K562 (cell line): ENCODE data around the gene USP31. TPM values are rescaled to one million over a fixed set of nuclear protein-coding genes. Genes with fewer than 3 reads are reported as not detected.

ENCODE experiments used
- ATAC-seq: fragments of 200-7000 bp; cut with Tn5 transposase; 3 replicates; pipeline ENCODE4 v1.9.1; 2020; ENCODE audit warnings: moderate library complexity
- BruUV-seq: library from RNA; stranded (reverse); fragments of 400-500 nt; replicated peaks from 2 replicates; lab custom pipeline; 2021; lab: Mats Ljungman, UMichigan
- CTCF ChIA-PET: fragments of 300-600 bp; formaldehyde crosslinking; extraction: SDS; loops from one replicate; lab custom pipeline; 2021; ENCODE audit warnings: low intra/inter-chr PET ratio; lab: Yijun Ruan, JAX
- POLR2A ChIA-PET: fragments of 300-600, 350-650 bp; sonication (Branson Sonifier 250); formaldehyde crosslinking; extraction: SDS; loops from one replicate; lab custom pipeline; 2021; ENCODE audit warnings: antibody characterized with exemption, inconsistent platforms; lab: Yijun Ruan, JAX
- DNase-seq, 4 experiments: peaks; one replicate each; pipeline versions ENCODE4 v3.0.0 to v3.0.0-alpha.2; 2011 to 2018; ENCODE audit warnings: low spot score in 3 of 4, mixed read lengths in 3 of 4; ENCODE audit errors: extremely low read depth in 1 of 4
- FAIRE-seq: peaks from 2 replicates; lab custom pipeline; 2011; peaks lifted over from hg19 to GRCh38; lab: Jason Lieb, UNC
- H2AFZ ChIP-seq: 2 replicates; pipeline ENCODE4 v1.6.0; 2011; ENCODE audit warnings: low read depth, low read length, control low read depth, inconsistent platforms
- H3K27ac ChIP-seq: fragments of 200-600 bp; 3 replicates; pipeline ENCODE4 v1.8.0; 2011; ENCODE audit warnings: low read depth, mild to moderate bottlenecking, control low read depth, inconsistent platforms, low read length, moderate library complexity, mixed read lengths; ENCODE audit errors: extremely low read depth
- H3K27me3 ChIP-seq, 2 experiments: fragments of 300-600 bp in 1 of 2; 2 replicates in 1 of 2; 3 replicates in 1 of 2; pipeline versions ENCODE4 v1.6.0 to v1.8.0; 2011; ENCODE audit warnings: inconsistent platforms in 2 of 2, low read length in 2 of 2, mild to moderate bottlenecking in 1 of 2, mixed read lengths in 1 of 2, moderate library complexity in 1 of 2; ENCODE audit not compliant: control insufficient read depth in 2 of 2, insufficient read depth in 2 of 2
- H3K36me3 ChIP-seq: fragments of 300-600 bp; 3 replicates; pipeline ENCODE4 v1.8.0; 2011; ENCODE audit warnings: mild to moderate bottlenecking, low read length, inconsistent platforms; ENCODE audit not compliant: control insufficient read depth, insufficient read depth
- H3K4me1 ChIP-seq, 2 experiments: fragments of 200-600 bp in 1 of 2; replicated peaks in 1 of 2; 2 replicates in 1 of 2; 3 replicates in 1 of 2; pipeline versions ENCODE4 v1.5.1 to v1.8.0; 2011; ENCODE audit warnings: inconsistent platforms in 2 of 2, low read length in 2 of 2, mild to moderate bottlenecking in 1 of 2, mixed read lengths in 1 of 2, moderate library complexity in 1 of 2; ENCODE audit not compliant: control insufficient read depth in 2 of 2, insufficient read depth in 2 of 2
- H3K4me2 ChIP-seq: 2 replicates; pipeline ENCODE4 v1.6.1; 2011; ENCODE audit warnings: low read length, control low read depth, inconsistent platforms, mixed read lengths; ENCODE audit not compliant: insufficient read depth
- H3K4me3 ChIP-seq: fragments of 200-600 bp; sonication (generic), shearing (Covaris generic); 2 replicates; pipeline ENCODE4 v1.5.1; 2016; ENCODE audit warnings: control low read depth, inconsistent platforms
- H3K79me2 ChIP-seq: fragments of 200-600 bp; 3 replicates; pipeline ENCODE4 v1.8.0; 2011; ENCODE audit warnings: low read length, inconsistent platforms; ENCODE audit not compliant: control insufficient read depth, insufficient read depth
- H3K9ac ChIP-seq, 2 experiments: 2 replicates each; pipeline versions ENCODE4 v1.6.0 to v1.6.1; 2011; ENCODE audit warnings: low read depth in 2 of 2, low read length in 2 of 2, control low read depth in 1 of 2, inconsistent platforms in 1 of 2, mild to moderate bottlenecking in 1 of 2, mixed read lengths in 1 of 2; ENCODE audit not compliant: insufficient read depth in 1 of 2
- H3K9me1 ChIP-seq: one replicate; pipeline ENCODE4 v1.6.0; 2011; ENCODE audit warnings: inconsistent platforms, mild to moderate bottlenecking, low read length, moderate library complexity; ENCODE audit not compliant: control insufficient read depth, insufficient read depth
- H3K9me3 ChIP-seq: replicated peaks from 2 replicates; pipeline ENCODE4 v1.5.1; 2011; ENCODE audit warnings: low read depth, low read length, inconsistent platforms; ENCODE audit not compliant: control insufficient read depth, insufficient read depth
- H4K20me1 ChIP-seq: replicated peaks from 2 replicates; pipeline ENCODE4 v1.6.1; 2011; ENCODE audit warnings: low read length, inconsistent platforms, mixed read lengths; ENCODE audit not compliant: control insufficient read depth, insufficient read depth
- CCNT2 ChIP-seq: IDR thresholded peaks from 2 replicates; pipeline ENCODE4 v1.6.1; 2011; ENCODE audit warnings: borderline replicate concordance, low read depth, mild to moderate bottlenecking, moderate library complexity, mixed read lengths, low read length; ENCODE audit not compliant: insufficient read length; ENCODE audit errors: extremely low read depth
- ELF1 ChIP-seq: fragments of 200-800 bp; sonication (Bioruptor generic); IDR thresholded peaks from 2 replicates; pipeline ENCODE4 v1.6.1; 2016; ENCODE audit warnings: missing genetic modification characterization, missing compliant biosample characterization
- EZH2 ChIP-seq: IDR thresholded peaks from 2 replicates; pipeline ENCODE4 v1.6.1; 2012; ENCODE audit warnings: low read depth, mild to moderate bottlenecking, inconsistent platforms, low read length, borderline replicate concordance
- KAT2B ChIP-seq: IDR thresholded peaks from one replicate; pipeline ENCODE4 v1.6.1; 2012; ENCODE audit warnings: low read depth, mild to moderate bottlenecking, control low read depth, inconsistent platforms, low read length, moderate library complexity
- KLF16 ChIP-seq: IDR thresholded peaks from 2 replicates; pipeline ENCODE4 v1.6.1; 2016; ENCODE audit warnings: antibody characterized with exemption
- L3MBTL2 ChIP-seq: fragments of 450-650 bp; IDR thresholded peaks from 2 replicates; pipeline ENCODE4 v1.6.1; 2016; ENCODE audit warnings: mild to moderate bottlenecking, moderate library complexity
- MEIS2 ChIP-seq: fragments of 450-650 bp; IDR thresholded peaks from 2 replicates; pipeline ENCODE4 v1.6.1; 2014; ENCODE audit warnings: mild to moderate bottlenecking; ENCODE audit not compliant: partially characterized antibody
- NFIX ChIP-seq: fragments of 250-450 bp; sonication (Bioruptor Pico); IDR thresholded peaks from 2 replicates; pipeline ENCODE4 v1.4.0; 2020; ENCODE audit warnings: low read depth, mild to moderate bottlenecking, moderate library complexity
- RAD21 ChIP-seq, 2 experiments: fragments of 250-450 bp in 1 of 2; fragments of 450-650 bp in 1 of 2; sonication (Bioruptor Pico) in 1 of 2; formaldehyde crosslinking in 1 of 2; IDR thresholded peaks in 1 of 2; conservative IDR thresholded peaks in 1 of 2; 2 replicates each; pipeline versions ENCODE4 v1.4.0 to v1.8.0; 2020 to 2022; ENCODE audit warnings: mild to moderate bottlenecking in 2 of 2, moderate library complexity in 1 of 2
- ZKSCAN3 ChIP-seq: fragments of 250-450 bp; sonication (Bioruptor Pico); IDR thresholded peaks from 2 replicates; pipeline ENCODE4 v1.4.0; 2020
- ZNF274 ChIP-seq: IDR thresholded peaks from 2 replicates; pipeline ENCODE4 v1.6.1; 2011; ENCODE audit warnings: low read depth, mild to moderate bottlenecking, low read length, moderate library complexity, borderline replicate concordance
- ZNF644 ChIP-seq: fragments of 200-800 bp; sonication (Bioruptor generic); IDR thresholded peaks from 2 replicates; pipeline ENCODE4 v1.6.1; 2016; ENCODE audit warnings: low read depth, missing genetic modification characterization, missing compliant biosample characterization
- WGBS: fragments of 100-300 bp; shearing (Covaris generic); methylation state at CpG from one replicate; pipeline ENCODE4 v1.1.6; 2016; ENCODE audit warnings: low coverage, mixed read lengths; ENCODE audit not compliant: insufficient coverage; ENCODE audit errors: missing lambda C conversion rate; 5-methylcytosine and 5-hydroxymethylcytosine counted together
- in situ Hi-C: fragments of 300-500 bp; cut with MboI; formaldehyde crosslinking; loops from 4 replicates; pipeline ENCODE4 v1.15.0; 2018; ENCODE audit warnings: inconsistent platforms, mixed read lengths
- intact Hi-C: fragments of 100-400 bp; cut with micrococcal nuclease; formaldehyde crosslinking; loops from 2 replicates; pipeline ENCODE4 v1.14.2; 2022
- polyA plus RNA-seq, 8 experiments: library from polyadenylated mRNA; depleted of rRNA in 4 of 8; stranded (reverse) in 5 of 8; unstranded in 3 of 8; fragments of >200 nt; fragmentation: Nextera tagmentation in 2 of 8; fragmentation: Illumina TruSeq in 1 of 8; extraction: Ambion mirVana in 2 of 8; extraction: Trizol in 1 of 8; gene quantifications; 2 replicates each; pipeline versions ENCODE4 v1.2.1 to v1.2.3, GENCODE V29; 2011 to 2014; ENCODE audit warnings: inconsistent platforms in 1 of 8, missing spikeins in 1 of 8
- total RNA-seq, 7 experiments: library from RNA; depleted of rRNA in 6 of 7; stranded (reverse); fragments of >200 nt in 6 of 7; fragmentation: Illumina TruSeq in 2 of 7; extraction: Trizol in 2 of 7; gene quantifications; 2 replicates each; pipeline versions ENCODE4 v1.2.1 to v1.2.3, GENCODE V29; 2011 to 2021; ENCODE audit warnings: low replicate concordance in 1 of 7

The USP31 gene
- total and polyA plus RNA-seq, 9 of the 15 experiments (the other 6 are each of a cell fraction or from before 2014, with no cell fraction given): 0.56 to 4.9 (median 2.9) TPM

- H3K4me1 ChIP-seq: peaks cover 0 to 3% of the 10 kb centered on the region in 2 experiments; a peak in 2 of 5 replicates
- no peaks in the 10 kb centered on the region for H3K9me3 ChIP-seq
- 0 out of 3 replicates have a peak, but pooled peaks cover 4% of the 10 kb centered on the region for H3K79me2 ChIP-seq
- TF ChIP-seq CCNT2 (no peak), MEIS2 (no peak), ELF1 (no peak), ZKSCAN3 (no peak), ZNF274 (no peak), ZNF644 (tag) (no peak), KLF16 (no peak), EZH2 (no peak), KAT2B (no peak), RAD21 (CRISPR knock-in tag; conservative IDR thresholded peaks at IDR 0.05 in 1 of 2, IDR thresholded peaks at IDR 0.05 in 1 of 2) (no peak), L3MBTL2 (no peak), NFIX (CRISPR knock-in tag) (no peak)
- no peak overlapping the region for H3K4me3 ChIP-seq
- POLR2A ChIA-PET: no interaction called here
- no TSS peak for BruUV-seq
- H4K20me1 ChIP-seq: peaks cover 2% of the 10 kb centered on the region; the same call in 1 of the 2 replicates
- H3K9me1 ChIP-seq: no peaks in the 10 kb centered on the region
- H2AFZ ChIP-seq: no peak overlapping the region
- H3K36me3 ChIP-seq: no peaks in the 10 kb centered on the region
- no peak for ATAC-seq
- WGBS: 72% methylated on average over 8 of the region's 8 CpGs
- in situ Hi-C loops: no loop called here
- no peak for DNase-seq
- no peaks in the 10 kb centered on the region for H3K27me3 ChIP-seq
- H3K27ac ChIP-seq: no peak overlapping the region
- H3K4me2 ChIP-seq: no peak overlapping the region
- no peak overlapping the region for H3K9ac ChIP-seq
- CTCF ChIA-PET: no interaction called here
- FAIRE-seq: no peak
- intact Hi-C loops: no loop called here
Measured at GRCh38 chr16:23124315-23124714, 24.9 kb downstream of the USP31 start.
